OCI-LY7 (cell line): ENCODE data around the gene RIMS1.

Experiments used
- EZH2phosphoT487 ChIP-seq: fragments of 200-600 bp; sonication (generic); IDR thresholded peaks from 2 replicates; pipeline ENCODE4 v1.6.1; 2018; ENCODE audit warnings: low read depth, borderline replicate concordance, mild to moderate bottlenecking, mixed run types, antibody characterized with exemption, low read length, moderate library complexity, mixed read lengths
- TF ChIP-seq, protein P1 (sequence below): fragments of 200-600 bp; sonication (generic); conservative IDR thresholded peaks from 2 replicates; pipeline ENCODE4 v1.5.1; 2014; ENCODE audit warnings: mild to moderate bottlenecking, antibody characterized with exemption, low read length, moderate library complexity, mixed read lengths

GRCh38 chr6:72412709-72413044 is 526.3 kb downstream of the RIMS1 start:
- TF ChIP-seq, protein P1, sequence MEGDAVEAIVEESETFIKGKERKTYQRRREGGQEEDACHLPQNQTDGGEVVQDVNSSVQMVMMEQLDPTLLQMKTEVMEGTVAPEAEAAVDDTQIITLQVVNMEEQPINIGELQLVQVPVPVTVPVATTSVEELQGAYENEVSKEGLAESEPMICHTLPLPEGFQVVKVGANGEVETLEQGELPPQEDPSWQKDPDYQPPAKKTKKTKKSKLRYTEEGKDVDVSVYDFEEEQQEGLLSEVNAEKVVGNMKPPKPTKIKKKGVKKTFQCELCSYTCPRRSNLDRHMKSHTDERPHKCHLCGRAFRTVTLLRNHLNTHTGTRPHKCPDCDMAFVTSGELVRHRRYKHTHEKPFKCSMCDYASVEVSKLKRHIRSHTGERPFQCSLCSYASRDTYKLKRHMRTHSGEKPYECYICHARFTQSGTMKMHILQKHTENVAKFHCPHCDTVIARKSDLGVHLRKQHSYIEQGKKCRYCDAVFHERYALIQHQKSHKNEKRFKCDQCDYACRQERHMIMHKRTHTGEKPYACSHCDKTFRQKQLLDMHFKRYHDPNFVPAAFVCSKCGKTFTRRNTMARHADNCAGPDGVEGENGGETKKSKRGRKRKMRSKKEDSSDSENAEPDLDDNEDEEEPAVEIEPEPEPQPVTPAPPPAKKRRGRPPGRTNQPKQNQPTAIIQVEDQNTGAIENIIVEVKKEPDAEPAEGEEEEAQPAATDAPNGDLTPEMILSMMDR, result no peak
- no peak for TF ChIP-seq EZH2phosphoT487
